ENCODE measurements around the gene MAB21L3.

Gene MAB21L3

GRCh38 chr1:116166011-116166571, 54.9 kb downstream of the MAB21L3 start:
- DNase-seq, result no peak

- no peak for DNase-seq
Observed at GRCh38 chr1:116166655-116167054, 55.5 kb downstream of the MAB21L3 start.

- no peak for DNase-seq
Observed at GRCh38 chr1:116167625-116168276, 56.6 kb downstream of the MAB21L3 start.

- peak; percentile 82 for DNase-seq
Observed at GRCh38 chr1:116168277-116169032, 57.3 kb downstream of the MAB21L3 start.

GRCh38 chr1:116169898-116170297, 58.7 kb downstream of the MAB21L3 start:
- no peak for DNase-seq

- no peak for DNase-seq
Observed at GRCh38 chr1:116170721-116171589, 59.8 kb downstream of the MAB21L3 start.

GRCh38 chr1:116172666-116173065, 61.5 kb downstream of the MAB21L3 start:
- no peak for DNase-seq

GRCh38 chr1:116175611-116176010, 64.4 kb downstream of the MAB21L3 start:
- DNase-seq, result no peak

GRCh38 chr1:116176306-116176789, 65.1 kb downstream of the MAB21L3 start:
- no peak for DNase-seq

- DNase-seq, result no peak
Observed at GRCh38 chr1:116177861-116178260, 66.7 kb downstream of the MAB21L3 start.

- no peak for DNase-seq
Observed at GRCh38 chr1:116178837-116179236, 67.6 kb downstream of the MAB21L3 start.

- no peak for DNase-seq
Observed at GRCh38 chr1:116179419-116179818, 68.2 kb downstream of the MAB21L3 start.

GRCh38 chr1:116179964-116180363, 68.8 kb downstream of the MAB21L3 start:
- no peak for DNase-seq

- no peak for DNase-seq
Observed at GRCh38 chr1:116182019-116182714, 71.0 kb downstream of the MAB21L3 start.

Data from T-helper 9 cell (primary cell).